HG02981 (cell line): Measurements from ENCODE around the gene BCR.

Source experiments
- ATAC-seq: cut with Tn5 transposase; IDR thresholded peaks from one replicate; pipeline ENCODE4 v1.9.1; 2021; ENCODE audit warnings: mild to moderate bottlenecking, moderate library complexity; ENCODE audit not compliant: unreplicated experiment

Gene BCR

DNA sequence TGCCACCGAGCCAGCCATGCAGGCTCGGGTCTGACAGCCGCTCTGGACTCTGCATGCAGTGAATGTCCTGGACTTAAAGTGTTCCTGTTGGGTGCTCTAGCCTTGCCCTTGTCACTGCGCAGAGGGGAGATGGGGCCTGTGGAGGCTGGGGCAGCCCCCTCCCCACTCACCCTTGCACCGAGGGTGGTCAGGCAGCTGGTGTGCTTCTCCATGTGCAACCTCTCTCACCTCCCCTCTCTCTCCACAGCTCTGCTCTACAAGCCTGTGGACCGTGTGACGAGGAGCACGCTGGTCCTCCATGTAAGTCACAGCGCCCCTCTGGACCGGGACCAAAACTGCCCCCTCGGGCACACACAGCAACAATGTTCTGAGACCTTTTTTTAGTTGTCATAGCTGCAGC lies 92.5 kb downstream of the BCR start:
- ATAC-seq = no peak

DNA sequence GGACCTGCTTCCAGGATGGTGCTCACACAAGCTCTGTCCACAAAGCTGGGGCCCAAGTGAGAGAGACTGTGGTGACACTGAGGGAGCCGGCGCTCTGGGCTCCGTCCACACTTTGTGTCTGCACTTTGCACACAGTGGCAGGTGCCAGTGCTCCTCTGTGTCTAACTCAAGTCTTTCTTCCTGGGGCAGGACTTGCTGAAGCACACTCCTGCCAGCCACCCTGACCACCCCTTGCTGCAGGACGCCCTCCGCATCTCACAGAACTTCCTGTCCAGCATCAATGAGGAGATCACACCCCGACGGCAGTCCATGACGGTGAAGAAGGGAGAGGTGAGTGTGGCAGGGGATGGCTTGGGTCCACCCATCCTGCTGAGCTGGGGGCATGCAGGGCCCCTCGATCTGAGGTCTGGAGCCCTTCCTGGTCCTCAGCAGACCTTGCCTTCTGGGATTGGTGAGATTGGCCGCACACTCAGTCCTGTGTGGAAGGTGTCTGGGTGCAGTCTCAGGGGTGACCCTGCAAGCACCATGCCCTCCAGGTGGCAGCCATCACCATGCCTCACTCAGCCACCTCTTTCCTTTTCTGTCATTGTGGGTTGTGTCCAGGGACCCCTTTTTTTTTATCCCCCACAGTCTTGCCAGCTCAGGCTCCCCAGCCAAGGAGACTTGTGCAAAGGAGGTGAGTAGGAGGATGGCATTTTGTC lies 93.3 kb downstream of the BCR start:
- no peak for ATAC-seq

DNA sequence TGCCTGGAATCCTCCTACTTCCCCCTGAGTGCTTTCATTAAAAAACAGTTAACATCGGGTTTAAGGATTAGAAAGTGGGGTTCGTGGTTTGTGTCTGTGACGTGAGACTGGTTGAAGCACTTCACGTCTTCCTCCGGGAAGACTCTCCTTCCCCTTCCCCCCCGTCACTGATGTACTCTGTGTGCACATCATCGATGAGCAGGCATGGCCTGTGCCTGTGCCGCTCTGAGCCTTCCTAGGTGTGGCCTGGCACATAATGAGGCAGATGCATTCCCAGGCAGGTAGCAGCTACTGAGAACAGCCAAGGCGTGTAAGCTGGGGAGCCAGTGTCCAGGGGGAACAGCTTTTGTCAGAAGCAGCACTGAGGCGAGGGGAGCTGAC lies 93.8 kb downstream of the BCR start:
- no peak for ATAC-seq

DNA sequence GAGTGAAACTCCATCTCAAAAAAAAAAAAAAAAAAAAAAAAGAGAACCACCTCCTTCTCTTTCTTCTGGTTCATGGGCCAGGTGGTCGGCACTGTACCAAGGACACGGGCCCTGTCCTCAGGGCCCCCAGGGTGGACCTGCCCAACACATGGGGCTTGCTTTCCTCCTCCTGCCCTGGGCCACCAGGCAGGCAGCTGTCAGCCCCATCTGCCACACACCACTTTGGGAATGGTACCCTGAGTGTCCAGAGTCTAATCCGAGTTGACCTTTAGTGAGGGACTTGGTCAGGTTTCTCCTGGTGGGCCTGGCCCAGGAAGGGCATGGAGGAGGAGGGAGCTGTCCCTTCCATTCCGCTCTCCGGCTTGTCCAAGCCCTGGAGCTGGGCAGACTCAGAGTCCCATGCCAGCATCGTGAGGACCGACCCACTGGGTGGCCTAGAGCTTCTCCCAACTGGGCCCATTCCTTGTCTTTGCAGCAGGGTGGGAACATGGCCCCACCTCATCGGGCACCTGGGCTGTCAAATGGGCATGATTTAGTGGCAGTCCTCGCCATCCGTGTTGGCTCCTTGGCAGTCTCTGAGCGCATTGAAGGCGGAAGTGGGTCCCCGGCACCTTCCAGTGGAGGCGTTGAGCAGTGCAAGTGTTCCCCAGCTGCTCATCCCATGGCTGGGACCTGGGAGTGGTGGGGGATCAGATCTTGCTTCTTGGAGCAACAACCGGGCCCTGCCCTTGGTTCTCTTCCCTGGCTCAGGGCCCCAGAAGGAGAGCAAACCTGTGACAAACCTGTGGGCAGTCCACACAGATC lies 94.8 kb downstream of the BCR start:
- no peak for ATAC-seq

DNA sequence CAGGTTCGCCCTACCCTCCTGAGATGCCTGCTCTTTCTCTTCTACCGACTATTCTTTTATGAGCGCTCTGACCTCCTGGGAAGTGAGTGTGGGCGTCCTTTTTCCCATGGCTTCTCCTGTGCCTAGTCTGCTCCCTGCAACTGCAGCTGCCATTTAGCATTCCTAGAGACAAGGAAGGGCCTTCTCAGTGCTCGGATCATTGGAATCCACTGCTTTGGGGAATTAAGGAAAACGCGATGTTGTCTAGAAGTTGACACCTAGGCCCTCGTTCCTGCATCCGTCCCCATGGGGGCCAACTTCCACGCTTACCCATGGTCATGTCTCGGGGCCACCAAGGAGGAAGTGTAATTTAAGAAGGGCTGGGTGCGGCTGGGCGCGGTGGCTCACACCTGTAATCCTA lies 95.4 kb downstream of the BCR start:
- ATAC-seq = no peak

DNA sequence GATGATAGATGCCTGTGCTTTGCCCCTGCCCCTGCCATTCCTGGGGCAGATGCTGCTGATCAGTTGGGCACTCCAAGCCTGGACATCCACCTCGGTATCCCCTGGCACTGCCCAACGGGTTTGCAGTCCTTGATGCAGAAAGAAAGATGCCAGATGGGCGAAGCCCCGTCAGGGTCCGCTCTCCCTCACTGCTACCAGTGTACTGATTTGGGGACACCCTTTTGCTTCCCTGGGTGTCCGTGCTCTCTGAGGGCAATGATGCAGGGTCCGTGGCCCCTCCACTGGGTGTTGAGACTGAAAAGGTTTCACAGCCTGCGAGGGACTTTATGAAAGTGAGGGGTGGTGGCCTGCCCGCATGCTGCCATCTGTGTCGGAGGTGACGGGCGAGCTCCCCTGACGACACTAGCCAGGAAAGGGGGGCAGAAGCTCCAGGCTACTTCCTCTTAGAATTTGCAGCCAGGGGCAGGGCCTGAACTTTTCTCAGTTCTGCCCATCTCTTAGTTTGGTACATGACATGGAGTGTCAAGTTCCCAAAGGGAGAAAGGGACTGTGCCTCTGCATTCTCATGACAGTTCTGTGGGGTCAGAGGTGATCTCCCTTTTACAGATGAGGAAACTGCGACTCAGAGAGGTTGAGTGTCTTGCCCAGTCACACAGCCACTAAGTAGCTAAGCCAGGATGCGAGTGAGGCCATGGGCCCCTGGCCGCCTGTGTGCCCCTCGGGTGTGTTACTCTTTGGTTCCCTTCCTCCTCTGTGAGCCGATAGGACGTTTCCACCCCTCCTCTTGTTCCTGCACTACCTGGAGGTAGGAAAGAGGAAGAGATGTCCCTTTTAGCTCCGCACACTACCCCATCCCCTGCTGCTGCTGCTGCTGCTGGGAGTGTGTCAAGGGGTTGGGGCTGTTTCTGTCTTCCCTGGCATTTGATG lies 96.6 kb downstream of the BCR start:
- no peak for ATAC-seq

DNA sequence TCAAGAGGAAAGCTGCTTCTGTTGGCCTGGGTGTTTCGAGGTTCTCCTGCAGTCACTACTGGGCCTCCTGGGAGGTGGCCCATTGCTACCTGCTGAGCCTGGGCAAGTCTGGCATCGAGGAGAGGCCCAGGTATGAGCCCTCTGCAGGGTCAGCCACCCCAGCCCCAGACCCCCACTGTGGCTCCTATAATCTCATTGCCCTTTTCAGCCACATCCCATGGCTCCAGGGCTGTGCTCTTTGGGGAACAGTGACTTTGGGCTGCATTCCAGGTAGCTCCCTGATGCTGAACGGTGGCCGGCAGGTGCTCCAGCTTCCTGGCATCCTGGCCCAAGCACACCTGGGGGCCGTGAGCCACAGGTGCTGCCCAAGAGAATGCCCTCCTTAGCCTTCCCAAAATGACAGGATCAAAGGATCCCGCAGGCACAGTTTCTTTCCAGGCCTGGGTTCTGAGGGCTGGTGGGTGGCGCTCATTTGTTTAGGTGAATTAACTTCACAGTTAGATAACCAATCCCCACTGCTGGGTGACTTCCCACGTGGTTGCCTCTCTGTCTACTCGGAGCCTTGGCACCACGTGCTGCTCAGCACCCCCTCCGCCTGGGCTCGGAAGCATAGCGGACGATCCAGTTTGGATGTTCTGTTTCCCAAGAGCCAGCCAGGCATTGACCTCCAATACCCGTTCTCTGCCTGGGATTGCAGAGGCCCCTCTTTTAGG lies 97.4 kb downstream of the BCR start:
- no peak for ATAC-seq

DNA sequence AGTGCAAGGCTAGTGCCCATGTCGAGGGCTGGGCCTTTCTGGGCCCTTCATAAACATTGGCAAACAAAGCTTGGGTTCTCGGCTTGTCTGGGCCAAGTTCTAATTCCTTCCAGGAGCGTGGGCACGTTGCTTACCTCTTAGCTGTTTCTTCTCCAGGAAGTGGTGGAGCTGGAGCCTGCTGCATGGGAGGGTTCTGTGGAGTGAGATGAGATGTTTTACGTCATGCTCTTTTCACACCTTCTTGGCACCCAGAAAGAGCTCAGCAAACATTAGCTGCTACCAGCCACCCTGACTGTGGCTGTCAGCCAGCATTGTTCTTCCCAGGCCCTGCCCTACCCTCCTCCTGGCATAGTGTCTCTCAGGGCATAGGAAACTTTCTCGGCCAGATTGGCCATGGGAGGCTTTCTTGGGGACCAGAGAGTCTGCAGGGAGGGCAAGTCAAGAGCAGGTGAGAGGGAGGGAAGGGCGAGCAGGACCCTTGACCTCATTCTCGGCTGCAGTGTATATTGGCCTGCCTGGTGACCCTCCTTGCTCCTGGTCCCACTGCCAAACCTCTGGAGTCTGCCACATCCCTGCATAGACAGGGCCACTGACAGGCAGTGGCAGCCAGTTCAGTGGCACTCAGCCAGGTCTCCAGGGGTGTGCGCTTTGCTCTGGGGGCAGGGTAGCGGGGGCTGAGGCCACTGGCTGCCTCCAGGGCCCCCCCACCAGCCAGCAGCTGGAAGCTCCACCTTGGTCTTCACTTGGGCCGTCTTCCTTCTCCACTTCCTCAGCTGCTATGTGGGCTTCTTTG lies 98.8 kb downstream of the BCR start:
- no peak for ATAC-seq

DNA sequence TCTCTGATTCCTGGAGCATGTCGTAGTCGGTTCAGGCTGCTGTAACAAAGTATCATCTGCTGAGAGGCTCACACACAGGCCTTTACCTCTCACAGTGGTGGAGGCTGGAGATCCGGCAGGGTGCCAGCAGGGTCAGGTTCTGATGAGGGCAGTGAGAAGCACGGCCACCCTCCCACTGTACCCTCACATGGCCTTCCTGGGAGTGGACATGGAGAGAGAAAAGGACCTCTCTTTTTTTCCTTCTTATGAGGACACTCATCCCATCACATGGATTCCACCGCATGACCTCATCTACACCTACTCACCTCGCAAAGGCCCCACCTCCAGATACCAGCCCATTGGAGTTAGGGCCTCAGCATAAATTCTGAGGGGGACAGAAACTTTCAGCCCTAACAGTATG lies 99.5 kb downstream of the BCR start:
- ATAC-seq = no peak

DNA sequence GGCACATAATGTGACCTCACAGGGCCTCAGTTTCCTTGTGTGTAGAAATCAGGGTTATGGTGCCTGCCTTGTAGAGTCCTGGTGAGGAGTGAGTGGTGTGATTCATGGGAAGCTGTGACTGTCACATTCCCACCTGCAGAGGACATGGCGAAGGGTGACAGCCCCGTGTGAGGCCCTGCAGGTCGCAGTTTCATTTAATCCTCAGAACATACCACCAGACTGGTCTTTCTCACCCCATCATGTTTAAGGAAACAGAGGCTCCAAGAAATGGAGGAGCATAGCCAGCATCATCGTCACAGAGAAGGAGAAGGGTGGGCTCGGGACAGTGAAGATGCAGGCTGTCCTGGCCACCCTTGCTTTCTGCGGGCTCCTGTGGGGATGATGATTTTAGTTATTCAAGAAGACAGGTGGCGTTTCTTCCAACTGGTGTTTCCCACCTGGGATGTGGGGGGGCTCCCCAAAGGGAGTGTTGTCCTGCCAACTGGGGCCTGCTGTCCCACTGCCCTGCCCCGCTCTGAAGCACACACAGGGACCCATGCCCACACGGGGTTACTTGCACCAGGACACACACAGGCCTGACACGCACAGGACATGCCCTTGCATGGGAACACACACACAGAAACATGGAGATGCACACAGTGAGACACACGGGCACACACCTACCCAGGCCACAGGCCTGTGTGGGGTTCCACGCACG lies 100.2 kb downstream of the BCR start:
- no peak for ATAC-seq

DNA sequence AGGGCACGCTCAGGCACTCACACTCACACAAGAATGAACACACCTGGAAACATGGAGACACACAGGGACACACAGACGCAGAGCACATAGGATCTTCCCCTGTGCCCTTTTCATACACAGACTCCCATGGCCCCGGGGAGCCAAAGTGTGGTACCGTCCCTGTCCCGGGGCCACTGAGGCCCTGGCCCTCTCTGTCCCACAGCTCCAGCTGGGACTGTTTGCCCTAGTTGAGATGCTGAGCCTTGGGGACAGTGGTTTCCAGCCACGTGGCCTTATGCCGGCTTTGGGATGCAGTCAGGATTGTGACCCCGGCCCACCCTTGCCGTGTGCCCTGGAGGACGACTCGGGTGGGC lies 100.7 kb downstream of the BCR start:
- no peak for ATAC-seq

DNA sequence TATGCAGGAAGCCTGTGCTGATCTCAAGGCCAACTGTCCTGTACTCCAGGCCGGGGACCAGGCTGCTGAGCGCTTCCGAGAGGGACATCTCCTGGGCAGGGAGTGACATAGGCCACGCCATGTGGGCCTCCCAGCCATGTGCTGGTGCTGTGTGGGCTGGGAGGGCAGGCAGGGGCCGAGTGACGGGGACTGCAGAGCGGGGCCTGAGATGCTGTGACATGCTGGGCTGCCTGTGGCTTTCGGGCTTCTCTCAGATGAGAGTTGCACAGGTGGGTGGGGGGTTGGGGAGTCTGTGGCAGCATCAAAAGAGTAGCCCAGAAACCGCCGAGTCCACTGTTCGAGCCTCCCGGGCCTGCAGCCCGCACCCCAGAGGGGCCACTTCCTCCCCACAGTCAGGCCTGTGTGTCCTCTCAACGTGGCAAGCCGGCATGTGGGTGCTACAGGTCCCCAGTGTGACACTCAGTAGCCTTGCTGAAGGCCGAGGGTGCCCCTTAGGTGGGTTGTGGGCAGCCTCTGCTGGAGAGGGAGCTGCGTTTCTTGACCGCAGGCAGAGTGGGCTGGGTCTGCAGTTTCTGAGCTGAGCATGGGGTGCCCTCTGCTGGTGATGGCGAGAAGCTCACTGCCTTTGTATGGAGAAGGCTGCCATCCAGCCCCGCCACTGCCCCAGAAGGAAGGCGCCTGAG lies 101.2 kb downstream of the BCR start:
- no peak for ATAC-seq

DNA sequence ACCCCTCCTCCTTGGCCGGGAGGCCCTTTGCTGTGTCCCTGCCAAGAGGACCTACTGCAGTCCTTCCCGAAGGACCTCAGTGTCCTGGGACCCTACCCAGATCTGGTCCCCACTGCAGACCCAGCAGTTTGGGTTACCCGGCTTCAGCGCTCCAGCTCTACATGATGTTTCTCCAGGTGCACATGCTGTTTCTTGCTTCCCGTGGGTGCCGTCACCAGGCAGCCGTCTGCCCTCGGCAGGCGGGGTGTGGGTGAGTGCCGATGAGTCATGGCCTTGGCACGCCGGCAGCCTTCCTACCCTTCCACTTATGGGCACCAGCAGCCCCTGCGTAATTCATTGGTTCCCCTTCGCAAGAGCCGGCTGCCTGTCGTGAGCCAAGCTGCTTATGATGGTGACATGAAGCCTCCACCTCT lies 101.8 kb downstream of the BCR start:
- no peak for ATAC-seq

DNA sequence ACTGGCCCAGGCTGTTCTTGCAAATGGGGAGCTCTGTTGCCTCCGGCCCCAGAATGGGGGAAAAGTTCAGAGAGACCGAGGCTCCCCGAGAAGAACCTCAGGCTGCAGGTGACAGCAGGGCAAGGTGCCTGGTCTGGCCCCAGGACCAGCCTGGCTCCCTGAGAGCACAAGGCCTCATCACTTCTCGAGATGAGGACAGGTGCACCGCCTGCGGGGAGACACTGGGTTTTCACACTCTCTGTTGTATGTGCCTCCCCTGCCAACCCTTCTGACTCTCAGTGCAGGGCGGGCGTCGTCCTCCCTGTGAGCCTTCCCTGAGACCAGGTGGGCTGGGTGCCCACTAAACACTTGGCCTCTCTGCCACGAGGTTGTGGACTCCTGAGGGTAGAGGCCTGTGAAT lies 102.2 kb downstream of the BCR start:
- ATAC-seq = no peak

DNA sequence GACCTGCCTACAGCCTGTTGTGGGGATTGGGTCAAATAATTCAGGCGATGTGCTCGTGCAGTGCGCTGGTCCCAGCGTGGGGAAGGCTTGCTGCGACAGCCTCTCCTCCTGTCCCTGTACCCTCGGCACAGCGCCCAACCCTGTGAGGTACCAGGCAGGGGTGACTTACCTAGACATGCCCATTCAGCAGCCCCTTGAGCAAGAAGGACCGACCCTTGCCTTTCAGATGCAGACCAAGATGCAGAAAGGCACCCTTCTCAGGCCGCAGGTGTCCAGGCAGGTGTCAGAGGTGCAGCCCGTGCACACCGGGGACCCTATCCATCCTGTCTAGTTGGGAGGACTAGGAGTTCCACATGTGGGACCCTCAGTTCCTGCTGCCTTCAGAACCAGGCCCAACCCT lies 102.7 kb downstream of the BCR start:
- no peak for ATAC-seq

DNA sequence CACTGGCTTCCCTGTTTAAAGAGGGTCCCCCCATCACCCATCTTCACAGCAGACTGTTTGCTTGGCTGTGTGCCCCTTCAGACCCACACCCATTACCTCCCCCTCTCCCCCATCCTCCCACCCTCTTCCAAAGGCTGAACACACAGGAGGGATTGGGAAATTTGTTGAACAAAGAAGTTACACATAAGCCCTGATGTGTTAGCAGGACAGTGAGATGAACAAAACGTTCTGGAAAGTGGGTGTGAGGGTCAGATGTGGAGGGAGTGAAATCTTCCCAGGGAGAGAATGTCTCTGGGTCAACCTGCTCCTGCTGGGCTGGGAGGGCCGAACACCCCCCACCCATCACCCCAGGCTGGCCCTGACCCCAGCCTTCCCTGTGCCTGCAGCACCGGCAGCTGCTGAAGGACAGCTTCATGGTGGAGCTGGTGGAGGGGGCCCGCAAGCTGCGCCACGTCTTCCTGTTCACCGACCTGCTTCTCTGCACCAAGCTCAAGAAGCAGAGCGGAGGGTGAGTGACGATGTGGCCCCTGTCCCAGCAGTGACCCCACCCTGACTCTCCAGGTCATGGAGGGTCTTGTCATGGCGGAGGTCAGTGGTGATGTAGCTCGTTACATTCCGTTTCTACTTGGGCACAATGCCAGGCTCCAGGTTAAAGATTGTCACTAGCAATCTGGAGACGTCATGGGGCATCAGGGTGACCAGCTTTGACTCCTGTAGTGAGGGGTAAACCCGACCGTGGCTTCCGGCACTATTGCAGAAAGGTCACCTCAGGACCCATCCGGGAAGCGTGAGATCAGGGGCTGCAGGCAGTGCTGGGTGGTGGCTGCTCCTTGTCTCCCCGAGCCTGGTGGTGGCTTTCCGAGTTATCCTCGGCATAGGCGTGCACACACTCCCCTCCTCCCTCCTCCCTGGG lies 103.5 kb downstream of the BCR start:
- no peak for ATAC-seq

DNA sequence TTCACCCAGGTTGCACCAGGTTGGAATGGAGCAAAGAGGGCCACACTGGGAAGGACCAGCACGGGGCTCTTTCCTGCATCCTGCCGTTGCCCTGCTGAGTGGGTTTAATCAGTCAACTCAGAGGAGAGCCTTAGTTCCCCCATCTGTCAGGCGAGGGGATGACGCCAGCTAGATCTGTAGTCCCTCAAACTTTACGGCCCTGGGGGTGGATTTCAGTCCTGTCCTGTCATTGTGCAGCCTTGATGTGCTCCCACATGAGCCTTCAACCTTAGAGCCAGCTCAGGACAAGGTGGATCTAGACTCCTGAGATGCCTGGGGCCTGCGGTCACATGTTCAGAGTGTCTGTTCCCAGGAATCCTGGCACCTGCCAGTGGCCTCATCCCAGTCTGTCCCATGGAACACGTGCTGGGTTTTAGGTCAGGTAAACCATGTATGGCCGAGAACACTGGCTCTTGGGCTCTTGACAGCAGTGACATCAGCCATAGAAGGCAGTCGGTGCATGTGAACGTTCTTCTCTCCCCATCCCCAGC lies 104.3 kb downstream of the BCR start:
- ATAC-seq = no peak

DNA sequence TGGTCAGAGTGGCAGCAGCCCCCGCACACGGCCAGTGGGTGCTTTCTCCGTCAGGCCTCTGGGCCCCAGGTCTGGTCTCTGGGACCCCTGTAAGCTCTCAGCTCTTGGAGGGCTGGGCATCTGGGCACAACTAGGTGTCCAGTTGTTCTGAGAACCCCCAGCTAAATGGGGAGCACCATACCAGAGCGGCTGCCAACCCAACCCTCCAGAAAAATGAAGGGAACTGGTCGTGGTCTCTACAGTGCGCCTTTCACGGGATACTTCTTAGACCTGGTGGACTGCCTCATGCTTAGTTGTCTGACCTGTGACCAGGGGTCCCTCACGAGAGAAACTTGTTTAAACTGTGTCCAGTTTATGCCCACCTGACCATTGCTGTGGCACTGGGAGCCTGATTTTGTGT lies 104.9 kb downstream of the BCR start:
- no peak for ATAC-seq
